ENCODE data around the gene TBC1D21.

DNA sequence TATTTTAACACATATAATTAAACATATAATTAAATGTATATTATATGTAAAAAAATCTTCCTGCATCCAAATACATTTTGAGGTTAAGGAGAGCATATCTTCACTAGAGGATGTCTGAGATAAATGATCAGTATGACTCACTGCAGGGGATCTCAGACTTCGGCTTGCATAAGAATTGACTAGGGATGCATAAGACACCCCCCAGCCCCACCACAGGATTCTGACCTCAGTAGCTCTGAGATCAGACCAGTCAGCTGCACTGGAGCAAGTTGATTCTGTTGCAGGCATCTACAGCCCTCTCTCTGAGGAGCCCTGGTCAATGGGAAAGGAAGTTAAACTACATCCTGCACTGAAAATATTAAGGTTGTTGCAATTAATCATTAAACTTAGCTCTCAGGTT, 29.0 kb upstream of the TBC1D21 start:
- TF ChIP-seq, protein P1, sequence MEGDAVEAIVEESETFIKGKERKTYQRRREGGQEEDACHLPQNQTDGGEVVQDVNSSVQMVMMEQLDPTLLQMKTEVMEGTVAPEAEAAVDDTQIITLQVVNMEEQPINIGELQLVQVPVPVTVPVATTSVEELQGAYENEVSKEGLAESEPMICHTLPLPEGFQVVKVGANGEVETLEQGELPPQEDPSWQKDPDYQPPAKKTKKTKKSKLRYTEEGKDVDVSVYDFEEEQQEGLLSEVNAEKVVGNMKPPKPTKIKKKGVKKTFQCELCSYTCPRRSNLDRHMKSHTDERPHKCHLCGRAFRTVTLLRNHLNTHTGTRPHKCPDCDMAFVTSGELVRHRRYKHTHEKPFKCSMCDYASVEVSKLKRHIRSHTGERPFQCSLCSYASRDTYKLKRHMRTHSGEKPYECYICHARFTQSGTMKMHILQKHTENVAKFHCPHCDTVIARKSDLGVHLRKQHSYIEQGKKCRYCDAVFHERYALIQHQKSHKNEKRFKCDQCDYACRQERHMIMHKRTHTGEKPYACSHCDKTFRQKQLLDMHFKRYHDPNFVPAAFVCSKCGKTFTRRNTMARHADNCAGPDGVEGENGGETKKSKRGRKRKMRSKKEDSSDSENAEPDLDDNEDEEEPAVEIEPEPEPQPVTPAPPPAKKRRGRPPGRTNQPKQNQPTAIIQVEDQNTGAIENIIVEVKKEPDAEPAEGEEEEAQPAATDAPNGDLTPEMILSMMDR (conservative IDR thresholded peaks at IDR 0.05): no peak
- no peak for TF ChIP-seq EZH2 (IDR thresholded peaks at IDR 0.05; ENCODE audit: low read depth)

Measured in PC-9 (cell line).